HG03139 (cell line): Measurements from ENCODE around the gene MCC.

Source experiments
- ATAC-seq: cut with Tn5 transposase; IDR thresholded peaks from one replicate; pipeline ENCODE4 v1.9.1; 2021; ENCODE audit not compliant: unreplicated experiment

Gene MCC

DNA sequence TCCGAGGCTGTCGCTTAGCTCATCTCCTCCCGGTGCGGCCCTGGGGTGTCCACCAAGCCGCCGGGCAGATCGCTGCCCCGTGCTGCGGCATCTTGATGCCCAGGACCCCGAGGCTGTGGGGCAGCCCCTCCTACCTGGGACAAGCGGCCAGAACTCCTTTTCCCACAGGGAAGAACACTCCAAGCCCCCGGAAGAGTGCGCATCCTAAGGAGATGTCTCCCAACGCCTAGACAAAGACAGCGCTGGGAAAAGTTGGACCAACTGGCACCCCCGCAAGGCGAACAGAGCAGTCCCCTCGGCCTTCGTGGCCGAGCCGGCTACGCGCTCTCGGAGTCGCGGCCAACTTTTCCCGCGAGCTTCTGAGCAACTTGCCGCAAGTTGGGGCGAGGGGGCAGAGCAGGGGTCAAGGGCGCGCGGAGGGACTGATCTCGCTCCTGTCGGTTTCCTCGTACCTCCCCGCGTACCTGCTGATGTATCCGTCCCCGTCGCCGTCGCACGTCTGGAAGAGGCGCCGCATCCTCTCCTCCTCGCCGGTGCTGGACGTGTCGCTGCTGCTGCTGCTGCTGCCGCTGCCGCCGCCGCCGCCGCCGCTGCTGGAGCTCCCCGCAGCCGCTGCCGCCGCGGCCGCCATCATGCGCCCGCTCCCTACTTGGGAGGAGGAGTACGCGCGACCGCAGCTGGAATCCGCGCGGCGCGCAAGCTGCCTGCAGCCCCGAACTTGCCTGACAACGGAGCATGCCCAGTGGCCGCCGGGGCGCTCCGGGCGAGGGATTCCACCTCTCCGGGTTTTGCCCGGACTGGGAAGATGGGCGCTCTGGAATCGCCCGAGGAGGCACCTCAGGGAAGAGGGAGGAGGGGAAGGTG is at the start of gene MCC:
MCC (minus strand) TSS at position 673 of the 864 bp plus-strand sequence.
- no peak for ATAC-seq

DNA sequence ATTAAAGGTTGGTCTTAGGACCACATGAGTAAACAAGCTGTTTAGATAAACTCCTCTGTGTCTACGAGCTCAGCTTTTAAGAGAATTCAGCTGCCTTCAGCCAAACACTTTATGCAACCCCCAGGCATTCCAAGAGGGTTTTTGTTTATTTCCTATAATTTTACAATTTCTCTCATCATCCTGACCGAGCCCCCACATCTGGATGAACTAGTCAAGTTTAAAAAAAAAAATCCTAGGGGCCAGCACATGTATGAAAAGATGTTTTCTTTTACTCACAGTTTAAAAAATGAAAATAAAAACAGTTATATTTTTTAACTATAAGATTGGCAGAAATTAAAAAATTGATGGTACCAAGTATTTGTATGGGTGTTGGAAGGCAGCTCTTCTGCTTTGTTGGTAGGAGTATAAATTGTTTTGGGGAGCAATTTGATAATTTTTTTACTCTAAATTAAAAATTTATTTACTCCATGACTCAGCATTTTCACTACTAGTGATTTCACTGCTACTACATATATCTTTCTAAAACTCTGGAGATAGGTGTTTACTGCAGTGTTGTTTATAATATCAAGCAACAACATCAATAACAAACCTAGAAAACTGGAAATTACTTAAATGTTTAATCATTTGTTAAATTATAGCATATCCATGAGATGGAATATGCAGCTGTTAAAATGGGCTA is 43.4 kb upstream of the MCC start:
- no peak for ATAC-seq

DNA sequence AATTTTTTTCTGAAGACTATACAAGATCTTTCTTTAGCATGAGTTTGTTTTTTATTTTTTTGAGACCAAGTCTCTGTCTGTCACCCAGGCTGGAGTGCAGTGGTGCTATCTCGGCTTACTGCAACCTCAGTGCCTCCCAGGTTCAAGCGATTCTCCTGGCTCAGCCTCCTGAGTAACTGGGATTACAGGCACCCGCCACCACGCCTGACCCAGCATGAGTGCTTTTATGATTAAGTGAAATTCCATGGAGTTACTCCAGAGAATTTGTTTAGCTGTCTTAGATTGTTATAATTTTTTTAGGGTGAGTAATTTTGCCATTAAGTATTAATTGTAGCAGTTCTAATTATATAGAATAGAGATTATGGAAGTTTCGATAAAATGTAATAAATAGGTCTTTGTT is 39.5 kb upstream of the MCC start:
- ATAC-seq, result no peak

DNA sequence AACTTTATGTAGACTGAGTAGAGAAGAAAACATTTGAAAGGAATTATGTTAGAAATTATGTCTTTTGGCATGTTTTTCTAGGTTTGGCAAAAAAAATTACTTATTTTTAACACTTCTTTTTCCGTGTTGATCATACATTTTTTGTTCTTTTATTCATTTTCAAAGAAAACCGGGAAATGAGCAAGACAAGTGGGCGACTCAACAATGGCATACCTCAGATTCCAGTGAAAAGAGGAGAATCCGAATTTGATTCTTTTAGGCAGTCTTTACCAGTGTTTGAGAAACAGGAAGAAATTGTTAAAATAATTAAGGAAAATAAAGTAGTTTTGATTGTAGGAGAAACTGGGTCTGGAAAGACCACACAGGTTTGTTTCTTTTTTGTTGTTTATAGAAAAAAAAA is 38.2 kb upstream of the MCC start:
- ATAC-seq, result no peak

DNA sequence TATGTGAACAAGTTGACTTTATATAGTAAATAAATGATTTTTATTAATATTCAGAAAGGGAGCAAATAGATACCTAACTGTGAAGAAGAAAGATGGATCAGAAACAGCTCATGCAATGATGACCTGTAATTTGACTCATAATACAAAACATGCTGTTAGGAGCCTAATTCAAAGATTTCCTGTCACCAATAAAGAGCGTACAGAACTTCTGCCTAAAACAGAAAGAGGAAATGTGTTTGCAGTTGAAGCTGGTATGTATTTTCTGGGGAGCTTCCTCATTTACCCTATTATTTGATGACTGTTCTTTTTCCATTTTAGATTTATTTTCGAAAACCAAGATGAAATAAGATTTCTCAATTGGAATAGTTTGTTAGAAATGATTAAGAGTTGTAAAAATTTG is 36.7 kb upstream of the MCC start:
- ATAC-seq, result peak; percentile 66

DNA sequence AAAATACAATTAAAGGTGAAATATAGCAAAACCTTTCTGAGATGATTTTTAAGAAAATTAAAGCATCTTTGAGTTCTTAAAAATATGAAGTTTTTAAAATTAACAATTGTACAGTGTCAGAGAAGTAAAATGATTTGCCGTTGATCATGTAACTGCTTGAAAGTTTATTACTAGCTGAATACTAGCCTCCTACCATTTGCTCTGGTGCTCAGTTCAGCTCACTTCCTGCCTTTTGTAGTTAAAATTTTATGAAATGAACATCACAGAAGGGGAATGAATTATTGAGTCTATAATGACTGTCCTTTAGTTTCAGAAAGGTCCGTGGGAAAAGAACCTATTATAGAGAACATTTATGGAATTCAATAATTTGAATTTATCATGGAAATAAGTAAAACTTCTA is 34.9 kb upstream of the MCC start:
- ATAC-seq, result no peak

DNA sequence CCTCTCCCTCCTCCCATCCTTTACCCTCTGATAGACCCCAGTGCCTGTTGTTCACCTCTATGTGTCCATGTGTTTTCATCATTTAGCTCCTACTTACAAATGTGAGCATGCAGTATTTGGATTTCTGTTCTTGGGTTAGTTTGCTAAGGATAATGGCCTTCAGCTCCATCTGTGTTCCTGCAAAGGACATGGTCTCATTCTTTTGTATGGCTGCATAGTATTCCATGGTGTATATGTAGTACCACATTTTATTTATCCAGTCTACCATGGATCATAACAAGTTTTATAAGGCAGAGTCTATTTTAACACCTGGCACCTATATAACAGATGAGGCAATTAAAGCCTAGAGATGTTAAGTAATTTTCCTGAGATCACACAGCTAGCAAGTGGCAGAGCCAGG is 32.6 kb upstream of the MCC start:
- ATAC-seq, result no peak

DNA sequence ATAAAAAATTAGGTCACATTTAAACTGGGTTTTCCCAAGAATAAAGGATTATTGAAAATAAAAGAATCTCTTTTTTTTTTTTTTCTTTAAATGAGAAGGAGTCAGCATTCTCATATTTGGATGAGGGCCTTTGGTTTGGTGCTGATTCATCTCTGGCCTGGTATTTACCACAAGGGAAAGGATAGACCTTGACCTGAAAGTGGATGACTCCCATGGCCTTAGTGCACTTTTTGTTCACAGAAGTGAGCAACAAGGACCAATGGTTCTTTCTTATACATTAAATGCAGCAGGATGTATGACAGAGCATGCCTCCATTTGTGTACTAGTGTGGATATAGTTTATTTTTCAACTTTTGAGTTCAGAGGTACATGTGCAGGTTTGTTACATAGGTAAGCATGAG is 32.2 kb upstream of the MCC start:
- ATAC-seq, result peak; percentile 60

DNA sequence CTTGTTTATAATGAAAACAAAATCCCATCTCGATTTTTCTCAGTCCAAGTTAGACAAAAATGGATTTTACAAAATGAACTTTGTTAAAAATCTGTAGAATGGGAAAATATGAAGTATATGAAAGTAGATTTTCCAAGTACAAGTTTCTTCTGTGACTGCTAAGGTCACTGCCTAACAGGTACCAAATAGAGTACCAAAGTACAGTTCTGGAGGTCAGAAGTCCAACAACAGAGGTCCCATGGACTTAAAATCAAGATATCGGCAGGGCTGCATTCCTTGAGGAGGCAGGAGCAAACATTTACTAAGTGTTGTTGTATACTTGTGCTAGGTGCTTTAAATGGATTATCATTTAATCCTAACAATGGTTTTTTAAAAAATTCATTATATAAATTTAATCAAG is 31.2 kb upstream of the MCC start:
- ATAC-seq, result no peak

DNA sequence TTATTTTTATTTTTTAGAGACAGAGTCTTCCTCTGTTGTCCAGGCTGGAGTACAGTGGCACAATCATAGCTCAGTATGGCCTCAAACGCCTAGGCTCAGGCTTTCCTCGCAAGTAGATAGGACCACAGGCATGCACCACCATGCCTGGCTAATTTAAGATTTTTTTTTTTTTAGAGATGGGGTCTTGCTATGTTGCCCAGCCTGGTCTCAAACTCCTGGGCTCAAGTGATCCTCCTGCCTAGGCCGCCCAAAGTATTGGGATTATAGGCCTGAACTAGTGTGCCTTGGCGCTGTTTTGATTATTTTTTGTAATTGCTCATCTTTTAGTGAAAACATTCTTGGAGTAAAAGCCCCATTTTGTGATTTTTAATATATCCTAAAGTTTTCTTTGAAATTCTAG is 30.6 kb upstream of the MCC start:
- ATAC-seq, result no peak

DNA sequence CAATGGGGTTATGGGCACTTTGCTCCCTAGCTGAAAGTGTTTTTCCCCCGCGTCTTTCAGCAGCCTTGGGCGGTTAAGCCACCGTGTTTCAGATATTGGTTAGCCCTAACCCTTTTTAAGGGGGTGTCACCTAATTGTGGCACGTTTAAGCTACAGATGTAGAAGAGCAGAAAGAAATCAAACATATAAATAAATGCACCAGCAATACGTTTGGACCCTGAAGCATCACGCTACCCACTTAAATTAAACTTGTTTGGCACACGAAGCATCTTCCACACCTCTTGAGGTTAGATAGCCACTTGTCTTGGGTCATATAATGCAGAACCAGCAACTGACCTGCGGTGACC is 26.0 kb upstream of the MCC start:
- ATAC-seq, result no peak

DNA sequence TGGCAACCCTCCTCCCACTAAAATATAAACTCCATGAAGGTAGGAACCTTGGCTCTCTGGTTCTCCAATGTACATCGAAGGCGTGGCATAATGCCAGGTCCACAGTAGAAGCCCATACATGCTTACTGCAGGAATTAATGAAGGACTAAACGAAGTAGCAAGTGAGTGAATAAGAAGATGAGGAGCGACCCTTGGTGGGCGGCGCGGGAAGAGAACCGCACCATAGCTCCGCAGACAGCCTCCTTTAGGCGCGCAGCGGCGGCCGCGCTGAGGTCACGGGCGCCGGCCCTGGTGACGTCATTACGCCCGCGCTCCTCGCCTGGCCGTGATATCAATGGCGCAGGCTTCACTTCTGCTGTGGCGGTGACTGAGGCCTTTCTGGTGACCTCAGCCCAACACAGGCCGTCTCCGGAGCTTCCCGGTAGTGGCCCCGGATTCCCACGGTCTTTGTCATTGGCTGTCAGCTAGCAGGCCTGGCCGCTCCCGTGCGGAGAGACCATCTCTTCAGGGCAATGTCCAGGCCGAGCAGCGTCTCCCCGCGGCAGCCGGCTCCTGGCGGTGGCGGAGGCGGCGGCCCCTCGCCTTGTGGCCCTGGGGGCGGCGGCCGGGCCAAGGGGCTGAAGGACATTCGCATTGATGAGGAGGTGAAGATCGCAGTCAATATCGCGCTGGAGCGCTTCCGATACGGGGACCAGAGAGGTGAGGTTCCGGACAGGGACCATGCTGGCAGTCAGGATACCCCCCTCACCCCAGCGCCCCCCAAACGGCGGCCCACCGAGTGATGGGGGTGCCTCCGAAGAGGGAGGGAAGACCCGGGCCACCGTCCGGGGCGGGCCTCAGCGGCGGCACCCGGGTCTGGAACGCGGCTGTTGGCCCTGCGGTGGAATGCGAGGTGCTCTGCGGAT is 25.4 kb upstream of the MCC start, which contains the start of gene YTHDC2:
YTHDC2 (plus strand) TSS at position 311 of the 905 bp plus-strand sequence; CDS start at position 513, 202 bp downstream.
- peak; percentile 99 for ATAC-seq

DNA sequence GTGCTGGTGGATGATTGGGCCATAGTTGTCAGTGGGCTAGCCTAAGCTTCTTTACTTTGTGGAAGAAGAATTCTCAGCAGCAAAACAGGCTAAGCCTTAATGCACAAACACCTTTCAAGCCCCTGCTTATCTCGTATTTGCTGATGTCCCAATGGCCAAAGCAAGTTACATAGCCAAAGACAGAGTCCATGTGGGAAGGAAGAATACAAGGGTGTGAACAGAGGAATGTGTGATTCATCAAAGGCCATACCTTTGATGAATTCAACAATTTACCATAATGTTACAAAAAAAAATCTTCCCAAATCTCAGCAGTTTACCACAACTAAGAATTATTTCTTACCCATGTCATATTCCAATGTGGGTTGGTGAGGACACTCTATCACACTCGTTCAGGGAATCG is 24.1 kb upstream of the MCC start:
- no peak for ATAC-seq

DNA sequence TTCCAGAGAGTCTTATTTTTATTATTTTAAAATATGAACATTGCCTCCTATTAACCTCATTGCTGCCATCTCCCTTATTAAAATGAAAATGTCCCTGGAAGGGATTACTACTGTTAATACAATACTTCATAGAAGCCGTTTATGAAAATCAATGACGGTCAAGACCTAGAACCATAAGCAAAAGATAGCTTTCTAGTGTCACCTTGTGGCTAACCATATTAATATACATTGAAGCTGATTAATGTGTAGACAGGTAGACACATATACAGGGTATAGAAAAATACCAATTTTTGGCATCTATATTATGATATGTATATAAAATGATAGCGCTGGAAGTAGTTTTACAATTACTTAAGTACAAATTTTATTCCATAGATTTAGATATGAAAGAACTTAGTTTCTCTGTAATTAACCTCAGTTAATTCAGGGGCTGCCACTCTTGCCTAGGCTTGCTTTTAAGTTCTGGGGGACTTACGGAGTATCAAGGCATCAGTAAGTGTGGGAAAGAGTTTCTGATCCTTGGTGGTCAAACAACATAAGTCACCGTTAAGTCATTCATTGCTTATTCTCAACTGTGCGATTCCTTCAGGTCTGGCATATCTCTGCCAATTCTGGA is 22.7 kb upstream of the MCC start:
- ATAC-seq, result no peak

DNA sequence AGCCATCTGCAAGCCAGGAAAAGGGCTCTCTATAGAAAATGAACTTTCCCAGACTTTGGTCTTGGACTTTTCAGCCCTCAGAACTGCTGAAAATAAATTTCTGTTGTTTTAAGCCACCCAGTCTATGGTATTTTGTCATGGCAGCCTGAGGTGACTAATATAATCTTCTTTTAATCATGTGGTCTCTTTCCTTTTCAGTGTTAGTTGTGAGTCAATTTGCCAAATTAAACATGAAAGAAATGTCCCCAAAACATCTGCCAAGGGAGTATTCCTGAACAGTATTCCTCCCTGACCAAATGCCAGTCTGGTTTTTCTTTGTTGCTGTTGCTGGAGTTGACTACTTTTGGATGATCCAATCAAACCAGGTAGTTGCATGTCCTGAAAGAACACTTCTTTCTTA is 20.5 kb upstream of the MCC start:
- no peak for ATAC-seq

DNA sequence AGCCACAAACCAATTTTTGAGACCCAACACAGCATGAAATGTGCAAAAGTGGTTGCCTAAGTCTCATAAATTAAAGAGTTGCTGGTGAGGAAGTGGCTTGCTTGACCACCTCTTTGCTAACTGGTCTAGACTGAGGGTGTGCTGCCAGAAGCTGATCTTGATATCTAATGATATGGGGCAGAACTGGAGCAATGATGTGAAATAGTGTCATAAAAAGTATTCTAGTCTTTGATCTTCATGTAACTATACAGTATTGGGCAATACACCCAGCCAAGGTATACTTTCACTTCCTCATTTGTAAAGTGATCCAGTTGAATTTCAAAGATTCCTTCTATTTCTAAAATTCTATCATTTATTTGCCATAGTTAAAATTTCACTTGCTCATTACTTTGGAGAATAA is 19.3 kb upstream of the MCC start:
- no peak for ATAC-seq

DNA sequence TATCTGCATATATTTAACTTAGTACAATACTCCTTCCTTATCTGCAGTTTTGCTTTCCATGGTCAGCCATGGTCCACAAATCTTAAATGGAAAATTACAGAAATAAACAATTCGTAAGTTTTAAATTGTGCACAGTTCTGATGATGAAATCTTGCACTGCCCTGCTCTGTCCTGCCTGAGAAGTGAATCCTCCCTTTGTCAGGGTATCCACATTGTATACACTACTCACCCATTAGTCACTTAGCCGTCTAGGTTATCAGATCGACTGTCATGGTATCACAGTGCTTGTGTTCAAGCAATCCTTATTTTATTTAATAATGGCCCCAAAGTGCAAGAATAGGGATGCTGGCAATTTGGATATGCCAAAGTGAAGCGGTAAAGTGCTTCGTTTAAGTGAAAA is 16.9 kb upstream of the MCC start:
- ATAC-seq, result no peak

DNA sequence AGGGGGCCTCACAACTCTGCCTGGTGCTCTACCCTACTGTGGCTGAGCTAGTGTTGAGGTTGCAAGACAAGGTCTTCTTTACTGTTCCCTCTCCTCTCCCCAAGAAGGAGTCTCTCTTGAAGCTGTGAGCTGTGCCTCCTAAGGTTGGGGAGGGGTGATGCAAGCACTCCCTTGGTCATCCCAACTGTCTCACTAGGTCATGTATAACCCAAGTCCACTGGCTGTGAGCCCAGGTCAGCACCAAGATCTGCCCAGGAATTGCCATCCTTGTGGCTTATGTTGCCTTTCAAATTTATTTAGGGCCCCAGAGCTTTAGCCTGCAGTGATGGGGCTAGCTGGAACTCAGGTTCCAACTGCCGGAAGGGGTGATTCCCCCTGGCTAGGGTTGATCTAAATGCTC is 14.9 kb upstream of the MCC start:
- no peak for ATAC-seq

DNA sequence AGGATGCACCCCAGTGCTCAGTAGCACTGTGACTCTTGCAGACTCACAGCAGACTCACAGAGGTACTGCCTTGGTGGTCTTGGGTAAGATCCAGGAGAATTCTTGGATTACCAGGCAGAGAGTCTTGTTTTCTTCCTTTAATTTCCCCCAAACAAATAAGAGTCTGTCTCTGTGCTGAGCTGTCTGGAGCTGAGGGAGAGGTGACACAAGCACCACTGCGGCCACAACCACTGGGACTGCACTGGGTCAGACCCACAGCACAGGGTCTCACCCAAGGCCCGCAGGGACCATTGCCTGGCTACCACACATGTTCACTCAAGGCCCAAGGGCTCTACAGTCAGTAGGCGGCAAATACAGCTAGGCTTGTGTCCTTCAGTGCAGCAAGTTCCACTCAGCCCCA is 13.8 kb upstream of the MCC start:
- ATAC-seq, result no peak

DNA sequence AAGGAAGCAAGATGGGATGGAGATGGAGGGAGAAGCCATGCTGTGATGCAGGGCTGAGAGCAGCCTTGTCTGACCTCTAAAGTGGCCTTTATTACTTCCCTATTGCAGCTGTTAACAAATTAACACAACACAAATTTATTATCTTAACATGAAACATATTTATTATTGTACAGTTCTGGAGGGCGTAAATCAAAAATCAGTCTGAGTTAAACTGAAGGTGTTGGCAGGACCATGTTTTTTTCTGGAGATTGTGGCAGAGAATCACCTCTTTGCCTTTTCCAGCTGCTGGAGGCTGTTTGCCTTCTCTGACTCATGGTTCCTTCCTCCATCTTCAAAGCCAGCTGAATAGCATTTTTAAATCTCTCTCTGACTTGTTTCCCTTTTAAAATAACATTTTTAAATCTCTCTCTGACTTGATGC is 7.2 kb upstream of the MCC start:
- ATAC-seq, result no peak

DNA sequence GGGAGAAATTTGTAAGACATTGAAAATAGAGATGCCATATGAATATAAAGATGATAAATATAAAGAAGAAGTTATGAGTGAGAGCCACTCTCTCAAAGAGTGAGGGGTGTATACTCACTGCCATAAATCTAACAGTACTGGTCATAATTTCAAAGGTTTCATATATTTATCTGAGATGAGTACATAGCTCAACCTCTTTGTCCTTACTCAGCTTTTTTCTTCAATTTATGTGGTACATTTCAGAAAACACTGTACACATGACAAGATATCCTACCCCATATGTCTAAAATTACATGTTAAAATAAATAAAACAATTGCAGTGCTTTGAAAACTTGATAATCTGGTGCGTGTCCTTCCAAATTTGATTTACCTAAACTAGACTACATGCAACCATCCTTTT is 5.2 kb upstream of the MCC start:
- ATAC-seq, result no peak
